Osteocyte (in vitro differentiated cells): Measurements from ENCODE around the gene AGT. TPM values are rescaled to one million over a fixed set of nuclear protein-coding genes. Genes with fewer than 3 reads are reported as not detected.
"Not testable (repeated sequence)": the region's sequence is repeated elsewhere in the genome, so short reads cannot be mapped to it uniquely, and the experiment has no call there.

ENCODE experiments used
- DNase-seq: peaks from one replicate; pipeline ENCODE4 v3.0.0; 2021; ENCODE audit warnings: mixed read lengths; ENCODE audit not compliant: unreplicated experiment; ENCODE audit errors: extremely low spot score
- H3K27ac Mint-ChIP-seq: one replicate; pipeline ENCODE4 v1.8.0; 2021; ENCODE audit warnings: mild to moderate bottlenecking, mixed read lengths; ENCODE audit not compliant: unreplicated experiment
- H3K27me3 Mint-ChIP-seq: one replicate; pipeline ENCODE4 v1.8.0; 2021; ENCODE audit warnings: mixed read lengths; ENCODE audit not compliant: unreplicated experiment
- H3K36me3 Mint-ChIP-seq: one replicate; pipeline ENCODE4 v1.8.0; 2021; ENCODE audit warnings: mixed read lengths; ENCODE audit not compliant: unreplicated experiment
- H3K4me1 Mint-ChIP-seq: one replicate; pipeline ENCODE4 v1.8.0; 2021; ENCODE audit warnings: mixed read lengths; ENCODE audit not compliant: unreplicated experiment
- H3K4me3 Mint-ChIP-seq: one replicate; pipeline ENCODE4 v1.8.0; 2021; ENCODE audit warnings: mild to moderate bottlenecking, moderate library complexity, mixed read lengths; ENCODE audit not compliant: unreplicated experiment
- H3K9me3 Mint-ChIP-seq: one replicate; pipeline ENCODE4 v1.8.0; 2021; ENCODE audit warnings: mixed read lengths; ENCODE audit not compliant: unreplicated experiment
- total RNA-seq: library from RNA; stranded (reverse); gene quantifications from 2 replicates; pipeline ENCODE4 v1.2.1, GENCODE V29; 2021
- TF ChIP-seq, protein P1 (sequence below): fragments of 200-600 bp; sonication (generic); IDR thresholded peaks from 2 replicates; pipeline ENCODE4 v1.5.0; 2021; ENCODE audit warnings: antibody characterized with exemption, mild to moderate bottlenecking, moderate library complexity

AGT gene
- total RNA-seq, 1 donor from 2014 or later, result 25.6 TPM

DNA sequence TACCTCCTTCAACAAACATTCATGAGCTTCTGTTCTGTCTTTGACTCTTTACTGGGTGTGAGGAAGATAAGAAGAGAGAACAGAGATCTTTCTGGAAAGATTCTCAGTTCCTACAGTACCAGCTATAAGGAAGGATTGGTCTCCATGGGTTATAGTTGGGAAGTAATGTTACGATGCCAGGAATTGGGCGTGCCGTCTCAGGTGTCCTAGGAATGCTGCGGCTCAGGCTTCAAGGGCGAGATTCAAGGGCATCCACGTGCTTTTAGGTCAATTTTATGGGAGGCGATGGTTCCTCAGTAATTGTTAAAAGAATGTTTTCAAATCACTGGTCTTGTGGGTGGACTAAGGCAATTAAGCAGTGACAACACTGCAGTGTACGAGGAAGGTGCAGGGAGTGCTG, 44.4 kb downstream of the AGT start:
- no peak overlapping the region for H3K27ac Mint-ChIP-seq
- DNase-seq, result no peak
- no peaks in the 10 kb centered on the region for H3K4me1 Mint-ChIP-seq
- H3K9me3 Mint-ChIP-seq, result no peaks in the 10 kb centered on the region
- no peak overlapping the region for H3K4me3 Mint-ChIP-seq
- H3K27me3 Mint-ChIP-seq, result no peaks in the 10 kb centered on the region
- peaks cover 60% of the 10 kb centered on the region for H3K36me3 Mint-ChIP-seq
- TF ChIP-seq, protein P1, sequence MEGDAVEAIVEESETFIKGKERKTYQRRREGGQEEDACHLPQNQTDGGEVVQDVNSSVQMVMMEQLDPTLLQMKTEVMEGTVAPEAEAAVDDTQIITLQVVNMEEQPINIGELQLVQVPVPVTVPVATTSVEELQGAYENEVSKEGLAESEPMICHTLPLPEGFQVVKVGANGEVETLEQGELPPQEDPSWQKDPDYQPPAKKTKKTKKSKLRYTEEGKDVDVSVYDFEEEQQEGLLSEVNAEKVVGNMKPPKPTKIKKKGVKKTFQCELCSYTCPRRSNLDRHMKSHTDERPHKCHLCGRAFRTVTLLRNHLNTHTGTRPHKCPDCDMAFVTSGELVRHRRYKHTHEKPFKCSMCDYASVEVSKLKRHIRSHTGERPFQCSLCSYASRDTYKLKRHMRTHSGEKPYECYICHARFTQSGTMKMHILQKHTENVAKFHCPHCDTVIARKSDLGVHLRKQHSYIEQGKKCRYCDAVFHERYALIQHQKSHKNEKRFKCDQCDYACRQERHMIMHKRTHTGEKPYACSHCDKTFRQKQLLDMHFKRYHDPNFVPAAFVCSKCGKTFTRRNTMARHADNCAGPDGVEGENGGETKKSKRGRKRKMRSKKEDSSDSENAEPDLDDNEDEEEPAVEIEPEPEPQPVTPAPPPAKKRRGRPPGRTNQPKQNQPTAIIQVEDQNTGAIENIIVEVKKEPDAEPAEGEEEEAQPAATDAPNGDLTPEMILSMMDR, result no peak

DNA sequence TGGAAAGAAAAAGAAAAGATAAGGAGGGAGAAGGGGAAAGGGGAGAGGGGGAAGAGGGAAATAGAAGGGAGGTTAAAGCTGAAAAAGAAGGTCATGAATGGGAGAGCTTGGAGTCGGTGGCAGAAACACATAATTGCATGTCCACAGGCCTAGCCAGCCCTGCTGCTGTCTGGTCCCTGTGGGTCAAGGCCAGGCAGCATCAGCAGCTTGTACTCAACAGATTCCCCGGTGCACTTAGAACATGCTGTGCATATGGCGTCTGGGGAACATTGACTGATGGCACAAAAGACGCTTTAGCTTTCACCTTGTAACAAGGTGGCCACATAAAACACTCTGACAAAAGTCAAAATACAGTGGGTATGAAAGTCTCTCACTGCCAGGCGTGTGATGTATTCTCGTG, 45.7 kb downstream of the AGT start:
- H3K9me3 Mint-ChIP-seq, result no peaks in the 10 kb centered on the region
- H3K4me1 Mint-ChIP-seq, result no peaks in the 10 kb centered on the region
- no peak overlapping the region for H3K27ac Mint-ChIP-seq
- H3K4me3 Mint-ChIP-seq, result no peak overlapping the region
- H3K36me3 Mint-ChIP-seq, result peaks cover 57% of the 10 kb centered on the region
- DNase-seq, result no peak
- TF ChIP-seq, protein P1, result no peak
- H3K27me3 Mint-ChIP-seq, result no peaks in the 10 kb centered on the region

DNA sequence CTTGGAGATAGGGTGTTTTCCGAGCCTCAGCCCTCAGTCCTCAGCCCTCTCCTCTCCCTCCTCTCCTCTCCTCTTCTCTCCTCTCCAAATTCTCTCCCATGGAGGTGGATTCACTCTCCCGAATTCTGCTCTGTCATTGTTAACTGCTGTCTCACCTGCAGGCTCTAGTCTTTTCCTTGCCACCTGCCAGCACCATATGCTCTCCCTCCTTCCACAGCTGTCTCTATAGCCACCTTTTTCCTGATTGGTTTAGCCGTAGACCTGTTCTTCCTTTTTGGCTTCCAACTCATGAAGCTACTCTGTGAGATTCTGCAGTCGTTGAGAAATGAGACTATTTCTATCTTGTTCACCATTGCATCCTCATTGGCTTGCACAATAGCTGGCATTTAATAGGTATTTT, 51.9 kb downstream of the AGT start:
- TF ChIP-seq, protein P1, result no peak
- Mint-ChIP-seq H3K27me3 (no peaks in the 10 kb centered on the region), H3K36me3 (peaks cover 48% of the 10 kb centered on the region), H3K4me1 (no peaks in the 10 kb centered on the region), H3K27ac (no peak overlapping the region), H3K4me3 (no peak overlapping the region), H3K9me3 (no peaks in the 10 kb centered on the region)
- no peak for DNase-seq

DNA sequence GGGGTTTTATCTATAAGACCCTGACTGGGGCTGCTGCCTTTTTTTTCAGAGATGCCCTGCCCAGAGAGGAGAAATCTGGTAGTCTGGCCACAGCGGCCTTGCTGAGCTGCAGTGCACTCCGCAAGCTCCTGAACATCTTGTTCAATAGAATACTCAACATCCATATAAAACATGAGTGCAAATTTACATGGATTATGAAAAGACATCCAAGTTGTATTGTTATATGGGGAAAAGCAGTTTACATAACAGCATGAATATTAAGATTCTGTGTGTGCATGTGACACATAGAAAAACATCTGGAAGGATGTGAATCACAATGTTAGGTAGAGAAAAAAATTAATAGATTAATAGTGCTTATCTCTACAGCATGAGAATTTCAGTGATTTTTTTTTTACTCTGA, 55.2 kb downstream of the AGT start:
- DNase-seq, result no peak

DNA sequence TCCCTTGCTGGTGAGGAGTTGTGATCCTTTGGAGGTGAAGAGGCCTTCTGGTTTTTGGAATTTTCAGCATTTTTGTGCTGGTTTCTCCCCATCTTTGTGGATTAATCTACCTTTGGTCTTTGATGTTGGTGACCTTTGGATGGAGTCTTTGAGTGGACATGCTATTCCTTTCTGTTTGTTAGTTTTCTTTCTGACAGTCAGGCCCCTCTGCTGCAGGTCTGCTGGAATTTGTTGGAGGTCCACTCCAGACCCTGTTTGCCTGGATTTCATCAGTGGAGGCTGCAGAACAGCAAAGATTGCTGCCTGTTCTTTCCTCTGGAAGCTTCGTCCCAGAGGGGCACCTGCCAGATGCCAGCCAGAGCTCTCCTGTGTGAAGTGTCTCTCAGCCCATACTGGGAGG, 55.8 kb downstream of the AGT start:
- not testable (repeated sequence) for DNase-seq, H3K27ac Mint-ChIP-seq, H3K9me3 Mint-ChIP-seq, H3K4me3 Mint-ChIP-seq, H3K4me1 Mint-ChIP-seq, H3K27me3 Mint-ChIP-seq
- peaks cover 32% of the 10 kb centered on the region for H3K36me3 Mint-ChIP-seq

More for the DNA sequence above, 55.2 kb downstream of the AGT start:
- TF ChIP-seq, protein P1, result no peak
- no peak overlapping the region for H3K4me3 Mint-ChIP-seq
- no peaks in the 10 kb centered on the region for H3K4me1 Mint-ChIP-seq
- H3K9me3 Mint-ChIP-seq, result peaks cover 7% of the 10 kb centered on the region
- H3K27me3 Mint-ChIP-seq, result no peaks in the 10 kb centered on the region
- H3K27ac Mint-ChIP-seq, result no peak overlapping the region
- H3K36me3 Mint-ChIP-seq, result peaks cover 33% of the 10 kb centered on the region

DNA sequence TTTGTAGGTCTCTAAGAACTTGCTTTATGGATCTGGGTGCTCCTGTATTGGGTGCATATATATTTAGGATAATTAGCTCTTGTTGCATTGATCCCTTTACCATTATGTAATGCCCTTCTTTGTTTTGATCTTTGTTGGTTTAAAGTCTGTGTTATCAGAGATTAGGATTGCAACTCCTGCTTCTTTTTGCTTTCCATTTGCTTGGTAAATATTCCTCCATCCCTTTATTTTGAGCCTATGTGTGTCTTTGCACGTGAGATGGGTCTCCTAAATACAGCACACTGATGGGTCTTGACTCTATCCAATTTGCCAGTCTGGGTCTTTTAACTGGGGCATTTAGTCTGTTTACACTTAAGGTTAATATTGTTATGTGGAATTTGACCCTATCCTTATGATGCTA, 57.2 kb downstream of the AGT start:
- H3K4me3 Mint-ChIP-seq, result not testable (repeated sequence)

More for the DNA sequence above, 57.2 kb downstream of the AGT start:
- Mint-ChIP-seq H3K9me3 (peaks cover 10% of the 10 kb centered on the region), H3K36me3 (peaks cover 28% of the 10 kb centered on the region)
- not testable (repeated sequence) for DNase-seq, H3K4me1 Mint-ChIP-seq, H3K27me3 Mint-ChIP-seq, H3K27ac Mint-ChIP-seq

Other genes starting within 250 kb of the AGT start
- gene COG2, start 71.6 kb downstream of the AGT start, total RNA-seq, result 22.0 and 24.1 TPM in 2 replicates
- gene CAPN9, start 33.3 kb upstream of the AGT start, total RNA-seq, result not detected in 2 replicates
- 274 and 281 TPM in 2 replicates for gene C1orf198, start 154.4 kb upstream of the AGT start, total RNA-seq